Breast epithelium (tissue), 4 donors: Measurements from ENCODE around the gene CHRDL1. TPM values are rescaled to one million over a fixed set of nuclear protein-coding genes. Genes with fewer than 3 reads are reported as not detected.

Experiments
- DNase-seq, 2 donors: peaks; one replicate each; pipeline ENCODE4 v3.0.0-alpha.2; 2019; ENCODE audit warnings: low spot score in 2 of 2
- H3K27ac ChIP-seq, 2 donors: fragments of 200-600 bp; sonication (generic) in 1 of 2; one replicate each; pipeline ENCODE4 v1.5.1; 2016 to 2019; ENCODE audit warnings: mild to moderate bottlenecking in 1 of 2
- H3K27me3 ChIP-seq, 2 donors: fragments of 200-600 bp; sonication (generic) in 1 of 2; one replicate each; pipeline versions ENCODE4 v1.5.1 to v1.6.0; 2017 to 2019; ENCODE audit warnings: control low read depth in 1 of 2, mild to moderate bottlenecking in 1 of 2
- H3K36me3 ChIP-seq: fragments of 200-600 bp; one replicate; pipeline ENCODE4 v1.5.1; 2019
- H3K4me1 ChIP-seq, 2 donors: fragments of 200-600 bp; sonication (generic); one replicate each; pipeline ENCODE4 v1.5.1; 2016 to 2019; ENCODE audit warnings: control low read depth in 1 of 2
- H3K4me3 ChIP-seq, 3 donors: fragments of 200-600 bp; sonication (generic); 1 replicate in 2 of 3; 2 replicates in 1 of 3; pipeline ENCODE4 v1.5.1; 2016 to 2019; ENCODE audit warnings: mild to moderate bottlenecking in 3 of 3, moderate library complexity in 2 of 3
- H3K9me3 ChIP-seq, 2 donors: fragments of 200-600 bp; sonication (generic) in 1 of 2; one replicate each; pipeline ENCODE4 v1.5.1; 2016 to 2019; ENCODE audit warnings: control low read depth in 1 of 2
- POLR2A ChIP-seq: fragments of 450-650 bp; IDR thresholded peaks from one replicate; pipeline ENCODE4 v1.6.1; 2016; ENCODE audit warnings: antibody characterized with exemption, mild to moderate bottlenecking, moderate library complexity
- POLR2AphosphoS5 ChIP-seq, 3 donors: sonication (generic); formaldehyde crosslinking; IDR thresholded peaks; one replicate each; pipeline ENCODE4 v1.6.1; 2017; ENCODE audit warnings: antibody characterized with exemption in 3 of 3
- intact Hi-C: fragments of 100-400 bp; cut with DNase I; formaldehyde crosslinking; loops from one replicate; pipeline ENCODE4 v1.15.1; 2023; ENCODE audit warnings: low total_unique reads
- total RNA-seq, 3 donors: library from RNA; depleted of rRNA; stranded (reverse); fragments of >200 nt; gene quantifications; one replicate each; pipeline ENCODE4 v1.1.0, GENCODE V29; 2016
- TF ChIP-seq, protein P1 (sequence below), 3 donors: fragments of 450-650 bp; IDR thresholded peaks; one replicate each; pipeline ENCODE4 v1.5.1; 2016 to 2017; ENCODE audit warnings: antibody characterized with exemption in 3 of 3, mild to moderate bottlenecking in 3 of 3, moderate library complexity in 3 of 3

Gene CHRDL1
- total RNA-seq, 3 donors from 2014 or later, result 37.3 to 396 (median 72.1) TPM

DNA sequence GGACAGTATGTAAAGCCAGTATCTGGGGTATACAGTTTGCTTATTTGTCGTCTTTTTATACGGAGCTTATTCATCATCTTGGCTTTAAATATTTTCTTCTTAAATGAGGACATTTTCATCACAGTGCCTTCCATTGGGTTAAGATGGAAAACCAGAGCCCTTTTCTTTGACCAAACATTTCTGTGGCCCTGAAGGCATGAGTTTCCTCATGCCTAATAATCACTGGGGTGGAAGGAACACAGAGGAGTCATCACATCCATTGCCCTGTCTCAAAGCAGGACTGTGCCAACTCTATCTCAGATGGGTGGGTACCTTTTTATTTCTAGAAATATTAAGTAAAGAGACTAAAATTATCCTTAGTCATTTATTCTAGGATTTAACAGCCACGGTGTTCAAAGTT is 40.0 kb downstream of the CHRDL1 start:
- Histone ChIP-seq H3K27ac (no peak overlapping the region), H3K27me3 (peaks cover 0 to 36% of the 10 kb centered on the region in 2 donors), H3K4me3 (no peak overlapping the region), H3K9me3 (no peaks in the 10 kb centered on the region), H3K4me1 (no peaks in the 10 kb centered on the region), H3K36me3 (no peaks in the 10 kb centered on the region)
- TF ChIP-seq POLR2AphosphoS5 (IDR thresholded peaks at IDR 0.05), result no peak
- no peak for TF ChIP-seq POLR2A
- TF ChIP-seq, protein P1, sequence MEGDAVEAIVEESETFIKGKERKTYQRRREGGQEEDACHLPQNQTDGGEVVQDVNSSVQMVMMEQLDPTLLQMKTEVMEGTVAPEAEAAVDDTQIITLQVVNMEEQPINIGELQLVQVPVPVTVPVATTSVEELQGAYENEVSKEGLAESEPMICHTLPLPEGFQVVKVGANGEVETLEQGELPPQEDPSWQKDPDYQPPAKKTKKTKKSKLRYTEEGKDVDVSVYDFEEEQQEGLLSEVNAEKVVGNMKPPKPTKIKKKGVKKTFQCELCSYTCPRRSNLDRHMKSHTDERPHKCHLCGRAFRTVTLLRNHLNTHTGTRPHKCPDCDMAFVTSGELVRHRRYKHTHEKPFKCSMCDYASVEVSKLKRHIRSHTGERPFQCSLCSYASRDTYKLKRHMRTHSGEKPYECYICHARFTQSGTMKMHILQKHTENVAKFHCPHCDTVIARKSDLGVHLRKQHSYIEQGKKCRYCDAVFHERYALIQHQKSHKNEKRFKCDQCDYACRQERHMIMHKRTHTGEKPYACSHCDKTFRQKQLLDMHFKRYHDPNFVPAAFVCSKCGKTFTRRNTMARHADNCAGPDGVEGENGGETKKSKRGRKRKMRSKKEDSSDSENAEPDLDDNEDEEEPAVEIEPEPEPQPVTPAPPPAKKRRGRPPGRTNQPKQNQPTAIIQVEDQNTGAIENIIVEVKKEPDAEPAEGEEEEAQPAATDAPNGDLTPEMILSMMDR (IDR thresholded peaks at IDR 0.05), result no peak
- intact Hi-C loops, result loop anchor here (5.0 kb wide), 1 partner anchor 852 kb away; no protein-coding TSS in a partner anchor
- no peak for DNase-seq

DNA sequence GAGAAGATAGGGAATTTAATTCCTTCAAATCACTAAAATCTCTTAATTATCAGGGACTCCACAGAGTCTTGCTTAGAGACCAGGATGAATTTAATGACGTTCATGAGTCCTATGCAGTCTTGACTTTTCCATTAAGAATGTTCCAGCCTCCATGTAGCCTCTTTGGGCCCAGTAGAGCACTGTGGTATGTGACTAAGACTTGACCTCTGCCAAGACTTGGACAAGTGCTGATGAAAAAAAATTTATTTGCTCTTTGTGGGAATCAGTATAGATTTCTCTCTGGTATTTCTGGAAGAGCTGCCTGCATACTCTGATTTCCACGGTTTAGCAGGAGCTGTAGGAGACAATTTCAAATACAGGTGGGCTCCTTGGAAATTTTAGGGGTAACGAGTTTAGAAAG is 40.6 kb downstream of the CHRDL1 start:
- Histone ChIP-seq H3K27ac (no peak overlapping the region), H3K9me3 (no peaks in the 10 kb centered on the region), H3K27me3 (peaks cover 0 to 41% of the 10 kb centered on the region in 2 donors), H3K4me3 (no peak overlapping the region), H3K4me1 (no peaks in the 10 kb centered on the region), H3K36me3 (no peaks in the 10 kb centered on the region)
- no peak for DNase-seq
- intact Hi-C loops, result loop anchor here (5.0 kb wide), 1 partner anchor 852 kb away; no protein-coding TSS in a partner anchor
- no peak for TF ChIP-seq POLR2AphosphoS5 (IDR thresholded peaks at IDR 0.05)

DNA sequence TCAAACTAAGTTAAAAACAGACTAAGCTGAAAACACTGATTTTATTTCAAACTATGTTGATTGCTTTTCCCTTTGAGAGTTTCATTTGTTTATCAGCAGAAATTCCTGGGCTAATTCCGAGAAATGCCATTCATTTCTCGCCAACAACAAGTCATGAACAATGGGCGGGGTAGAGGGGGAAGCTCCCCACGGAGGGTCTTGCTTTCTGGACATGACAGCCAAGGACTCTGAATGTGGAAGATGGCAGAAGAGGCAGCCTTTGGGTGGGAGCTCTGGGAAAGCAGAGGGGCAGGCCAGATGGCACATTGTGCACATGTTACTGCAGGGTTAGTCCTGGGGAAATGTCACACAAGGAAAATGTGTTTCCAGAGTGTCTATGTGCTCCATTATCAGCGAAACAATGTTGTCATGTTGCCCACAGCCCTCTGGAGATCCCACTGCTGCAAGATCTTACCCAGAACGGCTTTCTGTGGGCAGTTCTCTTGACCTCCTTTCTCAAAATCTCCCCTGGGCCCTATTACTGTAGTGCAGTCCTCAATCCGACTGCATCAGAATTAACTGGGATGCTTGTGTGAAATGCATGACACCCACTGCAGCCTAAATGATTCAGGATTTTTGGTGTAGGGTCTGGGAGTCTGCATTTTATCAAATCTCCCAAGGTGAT is 45.0 kb downstream of the CHRDL1 start:
- no peak overlapping the region for H3K4me3 ChIP-seq
- TF ChIP-seq, protein P1 (IDR thresholded peaks at IDR 0.05), result no peak
- TF ChIP-seq POLR2A, result no peak
- no peak for TF ChIP-seq POLR2AphosphoS5 (IDR thresholded peaks at IDR 0.05)
- peak overlapping the region in 1 of 2 donors; percentile 40 for H3K27ac ChIP-seq
- DNase-seq, result no peak
- no peaks in the 10 kb centered on the region for H3K36me3 ChIP-seq
- H3K9me3 ChIP-seq, result no peaks in the 10 kb centered on the region
- no peaks in the 10 kb centered on the region for H3K4me1 ChIP-seq
- peaks cover 0 to 46% of the 10 kb centered on the region in 2 donors for H3K27me3 ChIP-seq
- intact Hi-C loops, result no loop called here

DNA sequence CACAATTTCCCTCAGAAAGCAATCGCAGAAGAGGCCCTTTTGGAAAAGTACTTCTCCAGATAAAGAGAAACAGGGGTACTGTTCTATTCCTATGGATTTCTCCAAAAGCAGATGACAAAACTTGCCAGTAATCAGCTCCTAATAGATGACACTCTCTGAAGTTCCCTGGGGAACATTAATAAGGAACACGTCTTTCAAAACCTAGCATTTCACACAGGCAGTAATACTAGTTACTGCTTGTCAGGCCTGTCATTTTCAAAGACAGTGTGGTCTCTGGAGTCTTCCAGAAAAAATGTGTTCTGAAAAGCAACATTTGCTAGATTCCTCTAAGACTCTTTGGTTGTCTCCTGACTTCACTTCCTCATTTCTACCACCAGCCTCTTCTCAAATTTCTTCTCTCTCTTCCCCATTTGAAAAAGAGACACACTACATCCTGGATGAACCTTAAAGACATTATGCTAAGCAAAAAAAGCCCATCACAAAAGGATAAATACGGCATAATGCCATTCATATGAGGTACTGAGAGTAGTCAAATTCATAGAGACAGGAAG is 47.3 kb downstream of the CHRDL1 start:
- Histone ChIP-seq H3K9me3 (no peaks in the 10 kb centered on the region), H3K4me1 (no peaks in the 10 kb centered on the region), H3K4me3 (no peak overlapping the region), H3K27me3 (peaks cover 0 to 56% of the 10 kb centered on the region in 2 donors), H3K36me3 (no peaks in the 10 kb centered on the region), H3K27ac (no peak overlapping the region)
- DNase-seq, result no peak
- intact Hi-C loops, result no loop called here
- no peak for TF ChIP-seq POLR2AphosphoS5 (IDR thresholded peaks at IDR 0.05)
- TF ChIP-seq, protein P1 (IDR thresholded peaks at IDR 0.05), result no peak
- no peak for TF ChIP-seq POLR2A

DNA sequence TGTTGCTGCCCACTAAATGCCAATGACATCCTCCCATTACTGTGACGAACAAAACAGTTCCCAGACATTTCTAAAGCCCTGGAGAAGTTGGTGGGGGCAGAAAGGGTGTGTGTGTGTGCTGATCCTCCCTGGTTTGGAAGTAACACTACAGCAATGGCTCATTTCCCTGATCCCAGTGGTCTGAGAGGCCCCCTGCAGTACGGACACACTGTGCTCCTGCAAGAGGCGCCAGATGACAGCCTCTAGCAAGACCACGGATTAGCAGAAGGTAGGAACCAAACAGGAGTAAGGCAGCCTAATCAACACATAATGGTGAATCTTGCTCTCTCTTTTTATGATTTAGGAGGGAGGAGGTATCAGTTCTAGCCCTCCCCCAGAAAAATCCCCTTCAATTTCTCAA is 49.6 kb downstream of the CHRDL1 start:
- Histone ChIP-seq H3K36me3 (no peaks in the 10 kb centered on the region), H3K9me3 (no peaks in the 10 kb centered on the region), H3K27ac (peak overlapping the region in 1 of 2 donors; percentile 43), H3K4me3 (no peak overlapping the region), H3K4me1 (no peaks in the 10 kb centered on the region), H3K27me3 (peaks cover 0 to 61% of the 10 kb centered on the region in 2 donors)
- no peak for DNase-seq
- TF ChIP-seq POLR2AphosphoS5 (IDR thresholded peaks at IDR 0.05) (no peak), POLR2A (no peak)
- TF ChIP-seq, protein P1 (IDR thresholded peaks at IDR 0.05), result no peak
- intact Hi-C loops, result no loop called here
